ENCODE data around the gene ADAM33.

Gene ADAM33

DNA sequence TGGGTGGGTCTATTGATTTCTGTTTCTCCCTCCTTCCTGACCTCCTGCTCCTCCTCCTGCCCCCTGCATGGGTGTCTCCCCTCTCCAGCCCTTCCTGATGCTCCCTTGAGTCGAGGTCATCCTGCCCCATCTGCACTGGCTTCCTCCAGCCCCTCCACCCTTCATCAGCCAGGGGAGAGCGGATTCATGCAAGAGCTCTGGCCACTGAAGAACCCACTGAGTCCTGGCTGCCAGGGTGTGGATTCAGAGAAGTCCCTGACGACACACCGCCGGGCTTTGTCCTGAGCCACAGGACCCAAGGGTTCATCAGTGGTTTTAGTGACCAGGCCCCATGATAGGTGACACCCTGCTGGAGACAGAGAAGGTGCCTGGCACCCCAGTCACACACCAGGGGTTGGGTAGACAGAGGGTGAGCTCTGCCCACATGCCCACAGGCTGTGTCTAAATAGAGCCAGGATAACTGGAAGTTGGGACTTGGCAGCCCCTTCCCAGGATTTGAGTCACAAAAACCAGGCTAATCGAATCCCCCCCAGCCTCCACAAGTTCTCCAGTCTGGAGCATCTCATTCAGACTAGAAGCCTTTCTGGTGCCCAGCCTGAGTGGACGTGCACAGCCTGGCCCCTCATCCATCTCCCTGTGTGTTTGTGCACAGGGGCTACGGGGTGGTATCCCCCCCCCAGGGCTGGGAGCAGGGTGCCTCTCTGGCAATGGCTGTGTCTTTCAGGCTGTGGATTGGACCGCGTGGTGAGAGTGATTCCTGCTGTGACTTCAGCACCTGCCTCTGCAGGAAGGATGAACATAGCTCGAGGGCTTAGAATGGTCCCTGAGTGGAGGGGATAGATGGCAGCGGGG lies 19.8 kb downstream of the ADAM33 start:
- DNase-seq, result no peak

DNA sequence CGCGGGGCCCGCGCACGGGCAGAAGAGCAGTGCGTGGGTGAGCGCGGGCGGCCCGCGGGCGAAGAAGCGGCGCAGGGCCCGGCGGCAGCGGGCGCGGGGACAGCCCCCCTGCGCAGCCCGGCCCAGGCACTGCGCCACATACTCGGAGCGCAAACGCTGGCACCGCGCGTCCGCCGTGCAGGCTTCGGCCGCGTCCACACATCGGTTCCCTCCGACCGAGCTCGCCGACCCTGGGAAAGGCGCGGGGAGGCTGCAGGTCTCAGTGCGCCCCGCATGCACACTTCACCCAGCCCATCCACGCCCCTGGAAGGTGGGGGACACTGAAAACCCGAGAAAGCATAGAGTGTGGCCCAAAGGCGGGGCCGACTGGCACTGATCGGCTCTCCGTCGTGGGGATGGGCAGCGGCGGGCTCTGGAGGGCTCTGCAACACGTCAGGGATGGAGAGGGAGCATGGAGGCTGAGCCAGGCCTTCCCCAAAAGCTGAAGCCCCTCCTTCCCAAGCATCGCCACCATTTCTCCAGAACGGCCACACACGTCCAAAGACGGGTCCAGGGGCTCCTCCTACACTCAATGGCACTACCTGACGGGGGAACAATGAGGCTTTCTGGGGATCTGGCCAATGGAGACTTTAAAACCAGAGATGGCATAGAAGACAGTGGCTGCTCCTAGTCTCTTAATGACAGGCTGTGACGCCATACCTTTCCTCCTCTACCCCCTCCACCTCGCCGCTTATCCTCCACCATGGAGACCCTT lies 20.6 kb downstream of the ADAM33 start:
- DNase-seq, result no peak

DNA sequence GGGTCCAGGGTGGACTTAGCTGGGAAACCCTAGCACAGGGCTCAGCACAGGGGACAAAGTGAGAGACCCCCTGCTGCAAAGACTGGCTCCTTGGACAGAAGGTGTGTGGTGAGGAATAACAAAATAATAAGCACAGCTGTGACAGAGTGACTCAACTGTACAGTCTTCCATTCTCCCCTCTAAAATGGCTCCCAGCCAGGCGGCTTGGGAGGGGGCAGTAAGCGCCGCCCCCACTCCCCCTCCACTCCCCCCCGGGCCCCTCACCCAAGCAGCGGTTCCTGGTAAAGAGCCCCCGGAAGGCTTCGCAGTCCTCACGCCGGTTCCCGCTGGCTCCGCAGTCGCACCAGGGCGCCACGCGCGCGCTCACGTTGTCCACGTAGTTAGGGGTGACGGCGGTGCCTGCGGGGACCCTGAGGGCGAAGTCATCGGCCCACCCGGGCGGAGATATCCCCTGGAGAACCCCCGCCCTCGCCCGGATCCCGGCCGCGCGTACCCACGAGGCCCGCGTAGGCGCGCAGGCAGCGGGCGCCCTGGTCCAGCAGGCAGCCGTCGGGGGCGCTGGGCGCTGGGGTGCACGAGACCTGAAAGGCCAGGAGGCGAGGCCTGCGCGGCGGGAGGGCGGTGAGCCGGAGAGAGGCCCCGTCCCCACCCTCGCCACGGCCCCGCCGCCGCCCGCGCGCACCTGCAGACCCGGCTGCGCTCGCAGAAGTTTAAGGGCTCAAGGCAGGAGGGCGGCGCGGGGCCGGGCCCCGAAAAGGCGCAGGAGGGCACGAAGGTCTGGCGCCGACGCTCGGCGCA lies 21.3 kb downstream of the ADAM33 start:
- no peak for DNase-seq

DNA sequence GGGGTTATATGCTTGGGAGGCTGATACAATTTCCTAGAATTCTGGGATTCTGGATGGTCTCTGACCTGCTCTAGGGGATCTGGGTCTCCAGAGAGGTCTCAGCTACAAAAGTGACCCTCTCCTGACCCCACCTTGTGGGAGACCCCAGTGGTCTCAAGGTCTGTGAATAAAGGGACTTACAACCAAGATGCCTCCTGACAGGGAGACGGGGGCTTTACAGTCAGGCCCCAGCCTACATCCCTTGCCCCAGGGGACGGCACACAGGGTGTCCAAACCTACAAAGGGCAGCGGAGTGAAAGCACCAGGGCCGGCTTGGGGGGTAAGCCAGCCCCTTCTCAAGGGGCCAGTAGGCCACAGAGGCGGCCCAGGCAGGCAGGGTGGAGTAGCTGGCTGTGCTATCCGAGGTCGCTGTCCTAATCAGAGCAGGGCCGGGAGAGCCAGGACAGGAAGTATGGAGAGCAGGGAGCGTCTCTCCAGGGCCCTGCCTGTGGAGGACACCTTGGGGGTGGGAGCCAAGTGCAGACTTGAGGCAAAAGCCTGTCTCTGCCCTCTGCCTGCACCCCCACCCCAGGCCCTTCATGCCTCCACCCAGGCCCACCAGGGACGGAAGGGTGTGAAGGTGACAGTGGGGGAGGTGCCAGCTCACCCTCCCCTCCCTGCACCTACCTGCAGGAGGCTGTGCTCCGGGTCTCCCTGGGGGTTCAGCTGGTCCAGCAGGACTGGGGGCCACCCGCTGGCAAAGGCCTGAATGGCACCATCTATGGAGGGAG lies 22.1 kb downstream of the ADAM33 start:
- DNase-seq, result no peak

DNA sequence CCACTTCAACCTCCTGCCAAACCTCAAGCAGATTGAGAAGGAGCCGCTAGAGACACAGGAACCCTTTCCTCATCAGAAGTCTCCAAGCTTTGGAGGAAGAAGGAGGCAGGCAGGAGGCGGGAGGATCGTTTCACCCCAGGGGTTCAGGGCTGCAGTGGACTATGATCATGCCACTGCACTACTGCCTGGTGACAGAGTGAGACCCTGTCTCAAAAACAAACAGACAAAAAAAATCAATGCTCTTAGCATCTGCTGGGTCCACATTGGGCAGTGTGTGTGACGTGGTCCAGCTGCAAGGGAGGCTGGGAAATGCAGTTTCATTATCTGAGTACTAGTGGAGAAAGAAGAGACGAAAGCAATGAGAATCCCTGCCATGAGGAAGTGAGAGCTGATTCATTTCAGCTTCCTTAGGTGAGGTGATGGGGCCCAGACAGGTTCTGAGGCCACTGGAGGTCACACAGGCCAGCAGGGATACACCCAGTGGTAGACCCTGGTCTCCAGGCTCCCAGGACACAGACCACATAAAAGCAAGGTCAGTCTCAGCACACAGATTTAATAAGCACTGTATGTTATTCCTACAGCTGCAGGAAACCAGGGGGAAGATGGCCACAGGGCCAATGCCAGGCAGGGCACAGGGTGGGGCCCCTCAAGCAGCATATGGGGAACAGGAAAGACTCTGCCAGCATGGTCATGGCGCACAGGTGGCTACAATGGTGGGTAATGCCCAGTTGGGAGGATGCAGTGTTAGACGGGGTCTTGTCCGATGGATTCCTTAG lies 22.9 kb downstream of the ADAM33 start:
- DNase-seq, result peak; percentile 10

DNA sequence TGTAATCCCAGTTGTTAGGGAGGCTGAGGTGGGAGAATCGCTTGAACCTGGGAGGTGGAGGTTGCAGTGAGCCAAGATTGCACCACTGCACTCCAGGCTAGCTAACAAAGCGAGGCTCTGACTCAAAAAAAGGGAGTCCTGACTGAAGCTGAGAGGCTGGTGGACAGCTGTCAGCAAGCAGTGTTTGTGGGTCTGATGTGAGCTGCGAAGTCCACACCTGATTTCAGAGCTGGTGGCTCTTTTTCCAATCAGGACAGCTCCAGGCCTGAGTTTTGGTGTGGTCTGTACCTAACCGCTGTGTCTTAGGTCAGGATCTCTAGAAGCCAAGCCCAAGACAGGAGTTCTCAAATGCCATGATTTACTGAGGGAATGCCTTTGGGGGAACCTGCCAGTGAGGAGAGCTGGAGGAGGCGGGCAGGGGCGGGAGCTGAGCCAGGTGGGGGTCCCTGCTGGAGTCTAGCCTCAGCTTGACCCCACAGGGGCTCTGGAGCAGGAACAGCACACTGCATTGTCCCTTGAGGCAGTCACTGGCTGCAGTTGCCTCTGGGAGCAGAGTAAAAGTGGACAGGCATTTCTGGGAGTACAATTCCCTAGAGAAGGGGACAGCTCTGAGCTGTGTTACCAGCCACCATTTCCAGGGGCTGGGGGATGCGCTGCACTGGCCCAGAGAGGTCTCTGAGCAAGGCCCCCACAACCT lies 23.6 kb downstream of the ADAM33 start:
- no peak for DNase-seq

DNA sequence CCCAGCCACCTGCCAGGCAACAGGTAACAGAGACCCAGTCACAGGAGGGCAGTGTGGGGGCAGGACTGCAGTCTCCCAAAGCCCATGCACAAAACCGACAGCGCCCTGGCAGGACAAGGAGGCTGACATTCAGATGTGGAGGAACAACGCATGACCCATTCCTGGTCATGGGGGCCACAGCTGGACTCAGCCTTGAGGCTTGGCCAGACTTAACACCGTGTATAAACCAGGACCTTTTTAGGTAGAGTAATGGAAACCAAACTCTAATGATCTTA lies 26.7 kb downstream of the ADAM33 start:
- no peak for DNase-seq

DNA sequence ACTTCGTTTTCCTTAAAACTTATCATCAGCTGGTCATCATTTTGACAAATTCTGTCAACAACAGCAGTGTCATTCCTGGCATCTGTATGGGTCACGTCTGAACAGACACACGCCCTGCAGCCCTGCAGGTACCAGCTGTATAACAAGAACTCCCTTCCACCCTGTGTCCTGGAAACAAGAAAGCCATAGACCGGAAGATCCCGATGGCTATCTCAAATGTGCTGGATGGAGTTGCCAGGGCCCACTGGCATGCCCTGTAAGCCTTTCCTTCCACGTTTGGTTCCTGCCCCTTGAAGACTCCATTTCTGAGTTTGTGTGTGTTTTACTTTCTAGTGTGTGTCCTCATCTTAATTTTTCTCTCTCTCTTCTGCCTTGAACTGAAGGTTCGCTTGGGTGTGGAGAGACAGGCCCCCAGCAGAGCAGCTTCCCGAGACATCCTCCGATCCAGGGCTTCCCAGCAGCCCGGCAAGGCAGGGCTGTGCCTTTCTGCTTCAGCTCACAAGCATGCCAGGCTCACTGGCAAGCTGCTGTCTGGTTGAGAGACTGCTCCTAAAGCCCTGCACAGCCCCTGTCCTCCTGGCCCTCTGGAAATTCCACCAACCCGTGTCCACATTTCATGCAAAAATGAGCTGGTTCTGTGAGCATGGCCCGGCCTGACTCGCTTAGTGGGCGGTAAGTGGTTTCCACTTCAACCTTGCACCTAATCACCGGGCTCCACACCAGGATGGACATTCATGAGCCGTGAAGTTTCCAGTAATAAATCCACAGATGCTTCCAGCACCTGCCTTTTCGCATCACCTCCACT lies 27.3 kb downstream of the ADAM33 start:
- DNase-seq, result no peak

DNA sequence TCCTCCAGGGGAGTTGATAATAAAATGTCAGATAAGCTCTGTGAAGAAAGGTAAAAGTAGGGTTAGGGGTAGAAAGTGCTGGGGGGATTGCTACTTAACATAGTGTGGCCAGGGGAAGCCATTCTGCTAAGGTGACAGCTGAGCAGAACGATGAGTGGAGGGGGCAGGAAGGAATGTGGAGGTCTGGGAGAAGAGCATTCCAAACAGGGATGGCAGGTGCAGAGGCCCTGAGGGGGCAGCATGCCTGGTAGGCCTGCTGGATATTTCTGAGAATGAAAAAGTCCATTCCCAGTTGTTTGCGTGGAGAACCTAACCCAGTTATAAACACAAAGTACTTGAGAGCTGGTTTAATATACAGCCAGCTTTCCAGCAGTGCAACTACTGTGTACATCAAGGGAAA lies 27.9 kb downstream of the ADAM33 start:
- no peak for DNase-seq

DNA sequence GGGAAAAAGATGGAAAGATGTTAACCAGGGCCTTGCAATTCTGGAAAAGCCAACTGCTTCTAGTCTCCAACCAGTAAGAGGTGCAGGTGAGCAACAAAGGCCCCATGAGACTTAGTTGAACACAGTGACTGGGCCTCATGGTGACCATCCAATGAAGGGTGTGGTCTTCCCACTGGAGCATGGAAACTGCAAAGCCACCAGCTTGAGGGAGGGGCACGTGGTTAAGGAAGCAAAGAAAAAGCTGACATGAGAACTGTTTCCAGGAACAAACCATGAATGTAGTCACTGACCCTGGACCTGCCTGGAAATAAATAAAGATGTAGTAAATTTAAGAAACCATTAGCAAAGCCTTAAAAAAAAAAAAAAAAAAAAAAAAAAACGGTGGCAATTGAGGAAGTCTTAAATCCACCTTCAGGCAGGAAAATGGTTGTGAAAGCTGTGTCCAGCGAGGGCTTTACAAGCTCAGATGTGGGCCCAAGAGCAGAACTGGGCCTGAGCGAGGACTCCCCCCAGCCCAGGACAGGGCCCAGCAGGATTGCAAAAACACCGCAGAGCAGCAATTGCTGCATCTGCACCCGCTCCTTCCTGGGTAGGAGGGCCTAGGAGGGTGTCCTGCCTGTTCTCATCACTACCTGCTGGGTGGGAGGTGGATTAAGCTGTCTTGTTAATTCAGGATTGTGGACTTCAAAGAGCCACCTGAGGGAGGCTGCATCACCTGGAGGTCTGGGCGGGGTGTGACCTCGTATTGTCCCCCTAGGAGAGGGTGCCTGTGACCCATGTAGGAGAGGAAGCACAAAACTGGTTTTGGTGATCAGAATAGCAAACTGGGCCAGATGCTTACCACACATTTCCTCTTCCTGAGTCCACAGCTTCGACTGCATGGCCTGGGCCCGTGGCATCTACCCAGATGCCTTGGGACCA lies 28.9 kb downstream of the ADAM33 start:
- no peak for DNase-seq

DNA sequence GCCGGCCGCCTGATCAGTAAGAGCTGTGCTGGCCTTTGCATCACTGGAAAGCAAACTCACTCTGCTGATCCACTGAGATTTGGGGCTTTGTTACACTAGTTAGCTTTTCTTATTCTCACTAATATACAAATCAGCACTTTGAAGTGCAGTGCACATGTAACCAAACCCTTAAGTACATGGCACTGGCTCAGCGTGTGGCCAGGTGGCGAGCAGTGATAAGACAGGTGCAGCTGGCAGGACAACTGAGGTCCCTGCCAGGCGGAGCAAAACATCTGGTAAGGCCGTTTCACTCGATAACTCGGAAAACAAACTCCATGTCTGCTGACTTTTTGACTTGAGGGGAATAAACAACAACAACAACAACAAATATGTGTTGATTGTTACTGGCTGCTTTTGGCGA lies 29.6 kb downstream of the ADAM33 start:
- DNase-seq, result no peak

DNA sequence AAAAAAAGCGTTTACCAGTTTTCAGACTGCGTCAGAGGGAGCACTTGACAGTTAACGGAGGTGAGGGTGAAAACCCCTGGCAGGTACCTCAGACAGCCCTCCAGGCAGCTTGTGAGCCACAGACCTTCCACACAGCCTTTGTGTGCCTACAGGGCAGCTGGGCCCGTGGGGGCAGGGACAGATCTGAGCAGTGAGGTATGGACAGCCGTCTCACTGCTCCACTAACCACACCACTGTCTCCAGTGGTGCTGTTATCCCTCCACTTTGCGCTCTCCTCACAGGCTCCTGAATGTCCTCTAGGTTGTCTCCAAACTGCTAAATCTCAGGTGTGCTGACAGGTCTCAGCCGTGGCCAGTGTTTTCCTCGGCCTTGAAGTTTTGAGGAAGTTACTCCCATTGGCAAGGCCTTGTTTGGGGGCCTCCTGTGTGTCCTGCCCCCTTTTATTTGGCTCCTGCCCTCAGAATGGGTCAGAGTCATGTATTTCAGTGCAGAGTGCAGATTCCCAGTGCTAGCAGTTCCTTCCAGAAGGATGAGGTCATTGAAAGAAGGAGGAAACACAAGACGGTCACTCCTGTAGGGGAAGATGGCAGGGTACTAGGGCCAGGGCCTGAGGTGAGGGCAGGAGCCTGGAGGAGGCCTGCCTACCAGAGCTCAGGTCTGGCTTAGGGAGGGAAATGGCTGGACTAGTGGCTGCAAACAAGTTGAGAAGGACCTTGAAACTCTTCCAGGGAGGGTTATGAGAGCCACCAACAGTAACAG lies 30.4 kb downstream of the ADAM33 start:
- no peak for DNase-seq

DNA sequence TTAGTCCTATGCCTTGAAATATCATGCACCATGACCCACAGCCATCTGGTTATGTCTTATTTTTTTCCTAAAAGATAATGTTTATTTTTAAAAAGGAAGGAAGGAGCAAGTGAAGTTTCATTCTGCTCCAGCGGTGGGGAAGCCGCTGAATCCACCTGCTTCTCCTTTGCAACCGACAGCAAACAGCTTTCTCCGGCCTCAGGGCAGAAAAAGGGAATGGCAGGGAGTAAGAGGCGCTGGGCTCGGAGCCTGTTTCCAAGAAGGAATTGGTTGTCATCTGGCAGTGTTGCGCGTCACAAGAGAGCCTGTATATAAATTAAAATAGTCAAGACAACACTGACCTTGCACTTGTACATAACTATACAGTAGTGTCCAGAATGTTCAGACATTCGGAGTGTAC lies 32.9 kb downstream of the ADAM33 start:
- DNase-seq, result no peak

DNA sequence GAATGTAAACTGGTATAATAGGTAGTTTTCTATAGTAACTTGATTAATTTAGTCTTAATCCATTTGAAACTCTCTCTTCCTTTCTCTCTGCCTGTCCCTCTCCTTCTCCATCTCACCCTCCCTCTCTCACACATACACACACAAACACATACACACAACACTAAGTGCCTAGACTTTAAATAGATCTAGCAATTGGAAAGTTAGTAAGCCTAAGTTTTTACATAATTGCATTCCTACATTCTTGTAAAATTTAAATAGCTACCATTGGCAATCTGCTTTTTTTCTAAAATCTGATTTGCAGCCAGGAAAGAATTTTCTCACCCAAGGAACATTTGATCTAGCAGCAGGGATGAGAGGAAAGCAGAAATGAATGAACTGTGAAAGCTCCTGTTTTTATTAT lies 34.3 kb downstream of the ADAM33 start:
- no peak for DNase-seq

DNA sequence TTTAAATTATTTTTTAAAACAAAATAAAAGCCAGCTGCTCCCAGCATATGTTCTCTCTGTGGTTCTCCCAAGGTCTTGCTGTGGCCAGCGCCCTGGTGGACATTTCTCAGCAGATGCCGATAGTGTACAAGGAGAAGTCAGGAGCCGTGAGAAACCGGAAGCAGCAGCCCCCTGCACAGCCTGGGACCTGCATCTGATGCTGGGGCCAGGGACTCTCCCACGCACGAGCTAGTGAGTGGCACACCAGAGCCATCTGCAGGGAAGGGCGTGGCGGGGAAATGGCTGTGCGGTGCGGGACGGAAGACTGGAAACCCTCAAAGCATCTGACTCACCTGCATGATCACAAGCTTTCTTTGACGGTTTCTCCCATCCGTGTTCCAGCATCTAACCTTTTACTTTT lies 35.2 kb downstream of the ADAM33 start:
- DNase-seq, result no peak

DNA sequence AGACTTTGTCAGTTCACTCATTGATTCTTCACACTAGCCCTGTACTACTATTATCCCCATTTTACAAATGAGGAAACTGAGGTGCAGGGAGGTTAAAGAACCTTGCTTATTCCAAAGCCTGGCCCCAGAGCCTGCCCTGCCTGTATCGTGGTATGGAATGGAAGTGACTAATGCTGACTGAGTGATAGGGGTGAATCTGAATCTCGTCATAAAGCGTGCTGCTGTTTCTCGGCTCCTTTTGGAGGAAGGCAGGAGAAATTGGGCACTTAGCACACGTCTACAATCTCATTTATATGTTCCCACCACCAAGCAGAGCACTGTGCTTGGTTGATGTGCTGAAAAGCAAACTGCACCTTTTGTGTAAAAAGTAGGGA lies 35.8 kb downstream of the ADAM33 start:
- DNase-seq, result no peak

DNA sequence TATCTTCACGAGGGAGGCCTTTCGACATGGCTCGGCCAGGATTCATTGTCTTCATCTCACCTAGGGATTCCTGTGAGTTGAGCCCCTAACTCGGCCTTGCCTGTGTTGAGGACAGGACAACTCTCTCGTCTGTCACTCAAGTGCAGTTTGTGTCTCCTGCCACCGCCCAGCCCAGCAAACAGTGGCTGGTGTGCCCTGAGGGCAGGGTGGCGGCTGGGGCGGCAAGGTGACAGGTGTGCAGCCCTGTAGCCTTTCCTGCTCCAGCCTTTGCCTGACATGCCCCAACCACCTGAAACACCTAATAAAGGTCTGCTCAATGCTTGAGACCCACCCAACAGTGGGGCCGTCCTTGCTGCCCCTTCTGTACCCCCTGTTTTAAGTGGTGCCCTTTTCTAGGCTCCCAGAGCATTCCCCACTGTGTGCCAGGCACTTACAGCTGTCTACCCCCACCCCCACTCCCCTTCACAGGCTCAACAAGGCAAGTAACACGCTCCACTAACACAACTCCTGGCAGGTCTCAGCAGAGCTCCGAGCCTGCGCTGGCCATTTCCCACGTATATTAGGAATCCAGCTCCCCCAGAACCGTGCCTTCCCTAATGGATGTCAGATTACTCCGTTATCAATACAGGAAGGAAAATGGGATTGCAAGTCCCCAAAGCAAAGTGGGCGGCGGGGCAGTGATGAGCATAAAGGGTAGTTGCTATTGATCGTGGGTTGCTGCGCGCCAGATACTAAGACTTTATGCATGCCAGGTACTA lies 36.3 kb downstream of the ADAM33 start:
- no peak for DNase-seq

DNA sequence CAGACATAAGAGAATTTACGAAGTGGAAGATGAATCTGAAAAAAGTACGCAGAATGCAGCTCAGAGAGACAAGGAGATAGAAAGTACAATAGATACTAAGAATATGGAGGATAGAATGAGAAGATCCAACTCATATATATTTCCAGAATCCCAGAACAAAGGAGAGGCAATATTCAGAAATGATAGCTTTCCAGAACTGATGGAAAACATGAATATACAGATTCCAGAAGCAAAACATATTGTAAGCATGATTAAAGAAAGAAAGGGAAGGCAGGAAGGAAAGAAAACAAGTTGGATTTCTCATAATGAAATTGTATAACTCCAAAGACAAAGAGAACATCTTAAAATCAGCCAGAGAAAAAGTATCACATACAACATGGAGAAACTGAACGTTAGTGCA lies 41.6 kb downstream of the ADAM33 start:
- DNase-seq, result no peak
